B cell (primary cell): ENCODE data around the gene MIPOL1. TPM values are rescaled to one million over a fixed set of nuclear protein-coding genes. Genes with fewer than 3 reads are reported as not detected.

Source experiments
- ATAC-seq: fragments of 200-7000 bp; cut with Tn5 transposase; one replicate; pipeline ENCODE4 v1.10.0; 2021; ENCODE audit warnings: low read depth, mild to moderate bottlenecking, moderate number of reproducible peaks, moderate library complexity
- CTCF ChIA-PET: fragments of 350-600 bp; sonication (Branson Sonifier 250); formaldehyde crosslinking; loops from one replicate; lab custom pipeline; 2021; ENCODE audit warnings: antibody characterized with exemption, inconsistent platforms; lab: Charles Lee
- POLR2A ChIA-PET: fragments of 350-600 bp; sonication (Branson Sonifier 250); formaldehyde crosslinking; loops from one replicate; lab custom pipeline; 2021; ENCODE audit warnings: antibody characterized with exemption; lab: Charles Lee
- DNase-seq: peaks from one replicate; pipeline ENCODE4 v3.0.0; 2013
- H2AFZ ChIP-seq: 2 replicates; pipeline ENCODE4 v1.6.1; 2012; ENCODE audit warnings: mild to moderate bottlenecking, low read depth, low read length; ENCODE audit not compliant: insufficient read depth, poor library complexity, severe bottlenecking
- H3K27ac ChIP-seq, 2 donors: 1 replicate in 1 of 2; 2 replicates in 1 of 2; pipeline ENCODE4 v1.5.1; 2012 to 2013; ENCODE audit warnings: low read length in 2 of 2, mild to moderate bottlenecking in 2 of 2, moderate library complexity in 1 of 2
- H3K27me3 ChIP-seq, 4 experiments: fragments of 200-600 bp in 1 of 4; sonication (generic) in 1 of 4; replicated peaks in 1 of 4; 1 replicate in 2 of 4; 2 replicates in 2 of 4; pipeline versions ENCODE4 v1.6.1 to v1.7.0; 2013 to 2016; ENCODE audit warnings: low read length in 3 of 4, mild to moderate bottlenecking in 2 of 4, mixed read lengths in 1 of 4, moderate library complexity in 1 of 4; ENCODE audit not compliant: insufficient read depth in 4 of 4, control insufficient read depth in 3 of 4; ENCODE audit errors: control extremely low read depth in 1 of 4
- H3K36me3 ChIP-seq, 2 experiments: replicated peaks in 1 of 2; 1 replicate in 1 of 2; 2 replicates in 1 of 2; pipeline versions ENCODE4 v1.6.1 to v1.7.1; 2013; ENCODE audit warnings: low read length in 1 of 2; ENCODE audit not compliant: insufficient read depth in 2 of 2, control insufficient read depth in 1 of 2; ENCODE audit errors: control extremely low read depth in 1 of 2, extremely low read depth in 1 of 2
- H3K4me1 ChIP-seq, 2 donors: fragments of 200-600 bp in 1 of 2; sonication (generic) in 1 of 2; 1 replicate in 1 of 2; 2 replicates in 1 of 2; pipeline versions ENCODE4 v1.5.1 to v1.6.1; 2013 to 2017; ENCODE audit warnings: low read length in 2 of 2; ENCODE audit not compliant: control insufficient read depth in 2 of 2, insufficient read depth in 2 of 2
- H3K4me2 ChIP-seq: replicated peaks from 2 replicates; pipeline ENCODE3; 2012; ENCODE audit warnings: mild to moderate bottlenecking, low read depth, low read length; ENCODE audit not compliant: poor library complexity, severe bottlenecking
- H3K4me3 ChIP-seq, 5 experiments: fragments of 200-600 bp in 1 of 5; sonication (generic) in 1 of 5; 1 replicate in 3 of 5; 2 replicates in 2 of 5; pipeline versions ENCODE4 v1.5.1 to v1.7.0; 2011 to 2016; ENCODE audit warnings: low read length in 4 of 5, mild to moderate bottlenecking in 4 of 5, low read depth in 2 of 5, control low read depth in 1 of 5, moderate library complexity in 1 of 5; ENCODE audit not compliant: insufficient read depth in 1 of 5; ENCODE audit errors: control extremely low read depth in 1 of 5, extremely low read depth in 1 of 5
- H3K79me2 ChIP-seq: fragments of 200-600 bp; sonication (generic); one replicate; pipeline ENCODE4 v1.6.0; 2016; ENCODE audit warnings: low read length; ENCODE audit not compliant: control insufficient read depth, insufficient read depth
- H3K9ac ChIP-seq: fragments of 200-600 bp; sonication (generic); 2 replicates; pipeline ENCODE4 v1.6.1; 2017; ENCODE audit warnings: mild to moderate bottlenecking, low read length, moderate library complexity
- H3K9me3 ChIP-seq, 3 donors: one replicate each; pipeline versions ENCODE4 v1.6.1 to v1.7.1; 2013; ENCODE audit warnings: low read length in 2 of 3; ENCODE audit not compliant: control insufficient read depth in 2 of 3, insufficient read depth in 1 of 3; ENCODE audit errors: control extremely low read depth in 1 of 3
- H4K20me1 ChIP-seq: 2 replicates; pipeline ENCODE4 v1.6.0; 2012; ENCODE audit warnings: mild to moderate bottlenecking, low read length; ENCODE audit not compliant: insufficient read depth, control insufficient read depth, poor library complexity, severe bottlenecking
- H3K27ac Mint-ChIP-seq: one replicate; pipeline ENCODE4 v1.8.0; 2021; ENCODE audit warnings: mixed read lengths
- H3K27me3 Mint-ChIP-seq: one replicate; pipeline ENCODE4 v1.8.0; 2021; ENCODE audit warnings: mixed read lengths
- H3K4me1 Mint-ChIP-seq: one replicate; pipeline ENCODE4 v1.8.0; 2021; ENCODE audit warnings: mixed read lengths
- H3K4me3 Mint-ChIP-seq: one replicate; pipeline ENCODE4 v1.8.0; 2021; ENCODE audit warnings: mixed read lengths
- H3K9me3 Mint-ChIP-seq: one replicate; pipeline ENCODE4 v1.8.0; 2022; ENCODE audit warnings: mixed read lengths; ENCODE audit not compliant: insufficient read depth
- CTCF ChIP-seq: fragments of 200-600 bp; IDR thresholded peaks from one replicate; pipeline ENCODE4 v1.8.0; 2022; ENCODE audit warnings: antibody characterized with exemption, mild to moderate bottlenecking
- EZH2 ChIP-seq: IDR thresholded peaks from 2 replicates; pipeline ENCODE4 v1.6.1; 2012; ENCODE audit warnings: borderline replicate concordance, low read depth, mild to moderate bottlenecking, moderate library complexity, low read length; ENCODE audit not compliant: insufficient read depth, poor library complexity, severe bottlenecking
- whole genome bisulfite sequencing: methylation state at CpG from one replicate; pipeline ENCODE4 v1.1.5; 2013; ENCODE audit warnings: missing lambda C conversion rate; ENCODE audit not compliant: insufficient coverage; 5-methylcytosine and 5-hydroxymethylcytosine counted together
- intact Hi-C: fragments of 100-400 bp; cut with micrococcal nuclease; formaldehyde crosslinking; loops from one replicate; pipeline ENCODE4 v1.10.0; 2022
- polyA plus RNA-seq: library from polyadenylated mRNA; depleted of rRNA; stranded (reverse); fragments of >200 nt; gene quantifications from 2 replicates; pipeline ENCODE4 v1.2.3, GENCODE V29; 2012
- total RNA-seq, 2 donors: library from RNA; stranded (reverse); fragments of 120-200 nt in 1 of 2; gene quantifications; 1 replicate in 1 of 2; 2 replicates in 1 of 2; pipeline versions ENCODE4 v1.2.3 to v1.2.4, GENCODE V29; 2013 to 2022

MIPOL1 gene
- total and polyA plus RNA-seq, 2 donors (not counting 1 experiment from before 2014, with no cell fraction given) = 0.17 TPM; not detected in 1

DNA sequence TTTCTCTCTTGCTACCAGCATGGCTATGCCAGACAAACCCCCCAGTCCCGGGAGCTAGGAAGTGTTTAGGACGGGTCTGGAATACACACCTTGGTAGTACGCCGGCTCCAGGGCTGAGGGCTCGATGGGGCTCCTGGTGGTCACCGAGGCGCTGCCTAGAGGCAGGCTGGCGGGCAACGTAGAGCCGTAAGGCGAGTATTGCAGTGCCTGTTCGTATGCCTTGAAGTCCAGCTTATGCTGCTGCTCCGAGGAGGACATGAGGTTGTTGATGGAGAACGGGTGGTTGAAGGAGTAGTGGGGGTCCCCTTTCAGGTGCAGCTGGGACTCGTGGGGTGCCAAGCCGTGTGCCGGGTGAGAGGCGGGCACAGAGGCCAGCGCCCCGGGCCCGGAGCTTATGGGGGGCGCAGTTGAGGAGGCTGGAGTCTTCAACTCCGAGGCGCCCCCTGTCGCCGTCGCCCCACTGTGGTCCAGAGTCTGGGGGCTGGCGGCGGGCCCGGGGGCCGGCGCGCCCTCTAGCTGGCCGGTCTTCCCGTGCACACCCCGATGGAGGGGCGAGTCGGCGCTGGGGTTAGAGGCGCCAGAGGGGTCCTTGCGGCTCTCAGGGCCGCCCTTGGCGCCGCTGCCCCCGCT is 393.7 kb downstream of the MIPOL1 start:
- ATAC-seq (no peak), DNase-seq (no peak)
- H3K9me3 Mint-ChIP-seq = peaks cover 2% of the 10 kb centered on the region
- Histone ChIP-seq H3K4me2 (no peak overlapping the region), H3K9me3 (peaks cover 1 to 37% (median 2%) of the 10 kb centered on the region in 3 donors), H3K4me1 (peaks cover 9 to 10% of the 10 kb centered on the region in 2 donors), H3K9ac (no peak overlapping the region), H2AFZ (no peak overlapping the region), H3K4me3 (no peak overlapping the region), H3K27ac (no peak overlapping the region), H3K36me3 (no peaks in the 10 kb centered on the region), H3K27me3 (peaks cover 0 to 60% (median 42%) of the 10 kb centered on the region in 4 experiments), H4K20me1 (no peaks in the 10 kb centered on the region), H3K79me2 (no peaks in the 10 kb centered on the region)
- peaks cover 67% of the 10 kb centered on the region for H3K27me3 Mint-ChIP-seq
- ChIA-PET CTCF (no interaction called here), POLR2A (no interaction called here)
- no peak overlapping the region for H3K4me3 Mint-ChIP-seq
- intact Hi-C loops = no loop called here
- H3K4me1 Mint-ChIP-seq = peaks cover 9% of the 10 kb centered on the region
- no peak overlapping the region for H3K27ac Mint-ChIP-seq
- 16% methylated on average over 45 of the region's 45 CpGs for WGBS
- TF ChIP-seq CTCF (no peak), EZH2 (no peak)

GRCh38 chr14:37591941-37592481 is 394.3 kb downstream of the MIPOL1 start:
- H3K9me3 Mint-ChIP-seq = peaks cover 2% of the 10 kb centered on the region
- H3K27me3 Mint-ChIP-seq = peaks cover 70% of the 10 kb centered on the region
- no peak overlapping the region for H3K27ac Mint-ChIP-seq
- Histone ChIP-seq H3K4me2 (no peak overlapping the region), H2AFZ (no peak overlapping the region), H3K4me3 (no peak overlapping the region), H3K27ac (no peak overlapping the region), H3K4me1 (peaks cover 9 to 10% of the 10 kb centered on the region in 2 donors), H3K79me2 (no peaks in the 10 kb centered on the region), H3K27me3 (peaks cover 1 to 63% (median 45%) of the 10 kb centered on the region in 4 experiments), H3K36me3 (no peaks in the 10 kb centered on the region), H3K9ac (no peak overlapping the region), H3K9me3 (peaks cover 1 to 37% (median 2%) of the 10 kb centered on the region in 3 donors), H4K20me1 (no peaks in the 10 kb centered on the region)
- 21% methylated on average over 58 of the region's 58 CpGs for WGBS
- DNase-seq (no peak), ATAC-seq (no peak)
- POLR2A ChIA-PET = no interaction called here
- intact Hi-C loops = no loop called here
- TF ChIP-seq EZH2 (no peak), CTCF (no peak)
- peaks cover 10% of the 10 kb centered on the region for H3K4me1 Mint-ChIP-seq
- CTCF ChIA-PET = no interaction called here
- H3K4me3 Mint-ChIP-seq = no peak overlapping the region
